ENCODE data around the gene EIF5AL1.

Gene EIF5AL1

GRCh38 chr10:79482304-79482703 is 30.0 kb upstream of the EIF5AL1 start:
- DNase-seq (ENCODE audit: extremely low read depth, insufficient read length): no peak
- Histone ChIP-seq H3K27me3 (replicated peaks; ENCODE audit: control insufficient read depth, insufficient read depth, low read length) (0 out of 2 replicates have a peak, but pooled peaks cover 1% of the 10 kb centered on the region), H3K4me3 (replicated peaks; ENCODE audit: low read depth, low read length) (no peak overlapping the region), H3K36me3 (ENCODE audit: control insufficient read depth, insufficient read depth, low read length) (no peaks in the 10 kb centered on the region)
- TF ChIP-seq CTCF (IDR thresholded peaks at IDR 0.05; ENCODE audit: insufficient read depth, low read length, poor library complexity, severe bottlenecking): no peak

- TF ChIP-seq CTCF (IDR thresholded peaks at IDR 0.05; ENCODE audit: insufficient read depth, low read length, poor library complexity, severe bottlenecking): no peak
- H3K36me3 ChIP-seq (ENCODE audit: control insufficient read depth, insufficient read depth, low read length): no peaks in the 10 kb centered on the region
- H3K27me3 ChIP-seq (replicated peaks; ENCODE audit: control insufficient read depth, insufficient read depth, low read length): 0 out of 2 replicates have a peak, but pooled peaks cover 1% of the 10 kb centered on the region
- no peak for DNase-seq (ENCODE audit: extremely low read depth, insufficient read length)
- no peak overlapping the region for H3K4me3 ChIP-seq (replicated peaks; ENCODE audit: low read depth, low read length)
These were observed 29.6 kb upstream of the EIF5AL1 start for GRCh38 chr10:79482741-79483140.

- no peak for TF ChIP-seq CTCF (IDR thresholded peaks at IDR 0.05; ENCODE audit: insufficient read depth, low read length, poor library complexity, severe bottlenecking)
- Histone ChIP-seq H3K36me3 (ENCODE audit: control insufficient read depth, insufficient read depth, low read length) (no peaks in the 10 kb centered on the region), H3K27me3 (replicated peaks; ENCODE audit: control insufficient read depth, insufficient read depth, low read length) (0 out of 2 replicates have a peak, but pooled peaks cover 1% of the 10 kb centered on the region), H3K4me3 (replicated peaks; ENCODE audit: low read depth, low read length) (no peak overlapping the region)
- DNase-seq (ENCODE audit: extremely low read depth, insufficient read length): no peak
These were observed 29.0 kb upstream of the EIF5AL1 start for GRCh38 chr10:79483299-79483698.

- DNase-seq (ENCODE audit: extremely low read depth, insufficient read length): no peak
- H3K27me3 ChIP-seq (replicated peaks; ENCODE audit: control insufficient read depth, insufficient read depth, low read length): 0 out of 2 replicates have a peak, but pooled peaks cover 1% of the 10 kb centered on the region
- TF ChIP-seq CTCF (IDR thresholded peaks at IDR 0.05; ENCODE audit: insufficient read depth, low read length, poor library complexity, severe bottlenecking): no peak
- H3K36me3 ChIP-seq (ENCODE audit: control insufficient read depth, insufficient read depth, low read length): no peaks in the 10 kb centered on the region
- no peak overlapping the region for H3K4me3 ChIP-seq (replicated peaks; ENCODE audit: low read depth, low read length)
These were observed 28.4 kb upstream of the EIF5AL1 start for GRCh38 chr10:79483948-79484347.

GRCh38 chr10:79484476-79484875 is 27.9 kb upstream of the EIF5AL1 start:
- TF ChIP-seq CTCF (IDR thresholded peaks at IDR 0.05; ENCODE audit: insufficient read depth, low read length, poor library complexity, severe bottlenecking): no peak
- Histone ChIP-seq H3K4me3 (replicated peaks; ENCODE audit: low read depth, low read length) (no peak overlapping the region), H3K36me3 (ENCODE audit: control insufficient read depth, insufficient read depth, low read length) (no peaks in the 10 kb centered on the region), H3K27me3 (replicated peaks; ENCODE audit: control insufficient read depth, insufficient read depth, low read length) (0 out of 2 replicates have a peak, but pooled peaks cover 1% of the 10 kb centered on the region)
- no peak for DNase-seq (ENCODE audit: extremely low read depth, insufficient read length)
